LNCaP clone FGC (cell line): ENCODE data around the gene KCNIP1.

ENCODE experiments used
- DNase-seq: peaks from one replicate; pipeline ENCODE4 v3.0.0-alpha.2; 2011; ENCODE audit warnings: low read depth
- H3K4me3 ChIP-seq: 2 replicates; pipeline ENCODE4 v1.5.1; 2011; ENCODE audit warnings: mild to moderate bottlenecking, low read depth, low read length, control low read depth
- CTCF ChIP-seq: IDR thresholded peaks from 2 replicates; pipeline ENCODE4 v1.5.1; 2012; ENCODE audit warnings: mild to moderate bottlenecking; ENCODE audit not compliant: control insufficient read depth, insufficient read depth; ENCODE audit errors: extremely low read depth

KCNIP1 gene

GRCh38 chr5:170738840-170739239, 235.0 kb downstream of the KCNIP1 start:
- no peak for DNase-seq
- TF ChIP-seq CTCF, result no peak
- H3K4me3 ChIP-seq, result no peak overlapping the region

- no peak overlapping the region for H3K4me3 ChIP-seq
- no peak for DNase-seq
- TF ChIP-seq CTCF, result no peak
Observed at GRCh38 chr5:170739446-170739845, 235.6 kb downstream of the KCNIP1 start.

- no peak overlapping the region for H3K4me3 ChIP-seq
- no peak for TF ChIP-seq CTCF
- DNase-seq, result no peak
Observed at GRCh38 chr5:170740551-170741205, 236.9 kb downstream of the KCNIP1 start.

- H3K4me3 ChIP-seq, result no peak overlapping the region
- DNase-seq, result no peak
- no peak for TF ChIP-seq CTCF
Observed at GRCh38 chr5:170741801-170742200, 238.0 kb downstream of the KCNIP1 start.

GRCh38 chr5:170743876-170744212, 240.0 kb downstream of the KCNIP1 start:
- no peak for DNase-seq
- no peak overlapping the region for H3K4me3 ChIP-seq
- TF ChIP-seq CTCF, result no peak

- H3K4me3 ChIP-seq, result no peak overlapping the region
- no peak for TF ChIP-seq CTCF
- DNase-seq, result no peak
Observed at GRCh38 chr5:170745481-170746071, 241.8 kb downstream of the KCNIP1 start.
